Measurements from ENCODE around the gene STX18.
"Not testable (repeated sequence)": the region's sequence is repeated elsewhere in the genome, so short reads cannot be mapped to it uniquely, and the experiment has no call there.

Gene STX18

GRCh38 chr4:4554234-4554633 is 12.4 kb upstream of the STX18 start:
- DNase-seq (ENCODE audit: low read depth) = no peak

- not testable (repeated sequence) for DNase-seq (ENCODE audit: low read depth)
Measured at GRCh38 chr4:4552042-4552441, 10.2 kb upstream of the STX18 start.

- not testable (repeated sequence) for DNase-seq (ENCODE audit: low read depth)
Measured at GRCh38 chr4:4550161-4550560, 8.3 kb upstream of the STX18 start.

GRCh38 chr4:4549534-4549933 is 7.7 kb upstream of the STX18 start:
- DNase-seq (ENCODE audit: low read depth) = no peak

GRCh38 chr4:4542774-4543485 is 1.1 kb upstream of the STX18 start:
- DNase-seq (ENCODE audit: low read depth) = no peak

- no peak for DNase-seq (ENCODE audit: low read depth)
Measured at GRCh38 chr4:4541040-4541631, 712 bp downstream of the STX18 start.

- no peak for DNase-seq (ENCODE audit: low read depth)
Measured at GRCh38 chr4:4539481-4539880, 2.4 kb downstream of the STX18 start.

- no peak for DNase-seq (ENCODE audit: low read depth)
Measured at GRCh38 chr4:4535590-4535989, 6.3 kb downstream of the STX18 start.

GRCh38 chr4:4534515-4535145 is 7.2 kb downstream of the STX18 start:
- no peak for DNase-seq (ENCODE audit: low read depth)

GRCh38 chr4:4533461-4534169 is 8.2 kb downstream of the STX18 start:
- no peak for DNase-seq (ENCODE audit: low read depth)

GRCh38 chr4:4532371-4533154 is 9.3 kb downstream of the STX18 start:
- DNase-seq (ENCODE audit: low read depth) = no peak

- DNase-seq (ENCODE audit: low read depth) = no peak
Measured at GRCh38 chr4:4529392-4529791, 12.5 kb downstream of the STX18 start.

- DNase-seq (ENCODE audit: low read depth) = no peak
Measured at GRCh38 chr4:4526401-4526800, 15.4 kb downstream of the STX18 start.

GRCh38 chr4:4524364-4524763 is 17.5 kb downstream of the STX18 start:
- no peak for DNase-seq (ENCODE audit: low read depth)

GRCh38 chr4:4521731-4522130 is 20.1 kb downstream of the STX18 start:
- DNase-seq (ENCODE audit: low read depth) = no peak

- no peak for DNase-seq (ENCODE audit: low read depth)
Measured at GRCh38 chr4:4521136-4521535, 20.7 kb downstream of the STX18 start.

- DNase-seq (ENCODE audit: low read depth) = no peak
Measured at GRCh38 chr4:4519297-4519894, 22.5 kb downstream of the STX18 start.

- DNase-seq (ENCODE audit: low read depth) = no peak
Measured at GRCh38 chr4:4518747-4519146, 23.1 kb downstream of the STX18 start.

GRCh38 chr4:4514786-4515185 is 27.1 kb downstream of the STX18 start:
- no peak for DNase-seq (ENCODE audit: low read depth)

GRCh38 chr4:4512282-4512681 is 29.6 kb downstream of the STX18 start:
- no peak for DNase-seq (ENCODE audit: low read depth)

GRCh38 chr4:4510641-4511040 is 31.2 kb downstream of the STX18 start:
- not testable (repeated sequence) for DNase-seq (ENCODE audit: low read depth)

- no peak for DNase-seq (ENCODE audit: low read depth)
Measured at GRCh38 chr4:4509521-4509920, 32.3 kb downstream of the STX18 start.
